ENCODE measurements around the gene ZNF664. TPM values are rescaled to one million over a fixed set of nuclear protein-coding genes. Genes with fewer than 3 reads are reported as not detected.

Gene ZNF664
- total RNA-seq, 2 donors from 2014 or later: 131 to 139 TPM

GRCh38 chr12:123971449-123971769, 1.6 kb upstream of the ZNF664 start:
- peaks cover 6% of the 10 kb centered on the region for H3K4me1 ChIP-seq (ENCODE audit: control insufficient read depth, insufficient read depth, low read length)
- H3K9me3 Mint-ChIP-seq: no peaks in the 10 kb centered on the region
- peaks cover 44% of the 10 kb centered on the region for H3K36me3 Mint-ChIP-seq (ENCODE audit: low read depth)
- H3K36me3 ChIP-seq (ENCODE audit: control insufficient read depth, insufficient read depth, low read length): peaks cover 36% of the 10 kb centered on the region
- H3K27ac ChIP-seq (ENCODE audit: low read depth, low read length): no peak overlapping the region
- peaks cover 57% of the 10 kb centered on the region for H3K27me3 Mint-ChIP-seq (ENCODE audit: insufficient read depth)
- H3K4me1 Mint-ChIP-seq: peaks cover 20% of the 10 kb centered on the region
- no peak for TF ChIP-seq CTCF (conservative IDR thresholded peaks at IDR 0.05)
- DNase-seq: no peak
- peak overlapping the region; percentile 70 for H3K9ac ChIP-seq (ENCODE audit: extremely low read depth, low read length, poor library complexity, severe bottlenecking)
- H3K4me3 Mint-ChIP-seq: peak overlapping the region; percentile 84
- no peaks in the 10 kb centered on the region for H3K9me3 ChIP-seq (ENCODE audit: control insufficient read depth, low read length)
- peak overlapping the region; percentile 93 for H3K27ac Mint-ChIP-seq
- WGBS, 2 experiments (ENCODE audit: insufficient coverage in 1 of 2, insufficient read length in 1 of 2): 11 to 13% methylated on average over 8 to 9 of the region's 10 CpGs
- peak overlapping the region; percentile 95 for H3K4me3 ChIP-seq (ENCODE audit: low read length)
- peaks cover 38% of the 10 kb centered on the region for H3K27me3 ChIP-seq (ENCODE audit: control insufficient read depth, insufficient read depth, low read length, poor library complexity, severe bottlenecking)

GRCh38 chr12:123971770-123972456, 1.1 kb upstream of the ZNF664 start:
- H3K9me3 Mint-ChIP-seq: no peaks in the 10 kb centered on the region
- TF ChIP-seq CTCF (conservative IDR thresholded peaks at IDR 0.05): no peak
- peaks cover 36% of the 10 kb centered on the region for H3K36me3 ChIP-seq (ENCODE audit: control insufficient read depth, insufficient read depth, low read length)
- peak overlapping the region; percentile 46 for H3K27ac ChIP-seq (ENCODE audit: low read depth, low read length)
- H3K4me1 ChIP-seq (ENCODE audit: control insufficient read depth, insufficient read depth, low read length): peaks cover 6% of the 10 kb centered on the region
- WGBS, 2 experiments (ENCODE audit: insufficient coverage in 1 of 2, insufficient read length in 1 of 2): 0% methylated on average over 12 to 55 of the region's 55 CpGs
- peaks cover 38% of the 10 kb centered on the region for H3K27me3 ChIP-seq (ENCODE audit: control insufficient read depth, insufficient read depth, low read length, poor library complexity, severe bottlenecking)
- H3K36me3 Mint-ChIP-seq (ENCODE audit: low read depth): peaks cover 45% of the 10 kb centered on the region
- peaks cover 20% of the 10 kb centered on the region for H3K4me1 Mint-ChIP-seq
- peak overlapping the region; percentile 70 for H3K9ac ChIP-seq (ENCODE audit: extremely low read depth, low read length, poor library complexity, severe bottlenecking)
- H3K4me3 ChIP-seq (ENCODE audit: low read length): peak overlapping the region; percentile 95
- H3K27me3 Mint-ChIP-seq (ENCODE audit: insufficient read depth): peaks cover 52% of the 10 kb centered on the region
- peak overlapping the region; percentile 84 for H3K4me3 Mint-ChIP-seq
- no peaks in the 10 kb centered on the region for H3K9me3 ChIP-seq (ENCODE audit: control insufficient read depth, low read length)
- H3K27ac Mint-ChIP-seq: peak overlapping the region; percentile 93
- DNase-seq: peak; percentile 96

DNA sequence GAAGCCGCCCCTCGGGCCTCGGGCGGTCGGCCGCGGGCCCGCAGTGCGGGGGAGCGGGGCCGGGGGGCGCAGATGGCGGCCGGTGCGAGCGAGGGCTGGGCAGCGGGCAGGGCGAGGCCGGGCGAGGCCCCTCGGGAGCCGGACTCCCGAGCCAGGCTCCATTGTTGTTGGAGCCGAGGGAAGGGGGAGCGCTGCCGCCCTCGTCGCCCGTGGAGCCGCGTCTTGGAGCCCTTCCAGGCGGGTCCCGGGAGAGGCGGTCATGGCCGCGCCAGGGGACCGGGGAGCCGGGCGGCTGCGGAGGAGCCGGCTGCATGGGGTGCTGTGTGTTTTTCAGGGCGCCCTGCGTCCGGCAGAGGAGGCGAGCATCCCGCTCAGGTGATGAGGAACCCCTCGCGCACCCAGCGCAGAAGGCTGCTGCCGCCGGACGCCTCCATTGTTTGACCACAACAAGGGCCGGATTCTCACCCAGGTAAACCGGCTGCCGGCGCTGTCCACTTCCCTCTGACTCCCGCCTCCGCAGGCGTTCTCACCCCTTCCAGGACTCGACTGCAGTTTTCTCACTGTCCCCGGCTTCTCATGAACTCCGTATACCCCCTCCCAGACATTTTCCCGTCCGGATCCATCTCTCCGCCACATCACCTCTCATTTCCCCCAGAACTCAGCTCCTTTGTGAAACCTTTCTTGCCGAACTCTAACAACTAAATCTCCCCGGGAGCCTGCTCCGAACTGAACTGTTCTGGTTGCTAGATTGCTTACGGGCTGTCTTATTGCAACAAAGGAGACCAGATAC, 732 bp downstream of the ZNF664 start:
- Histone ChIP-seq H3K36me3 (ENCODE audit: control insufficient read depth, insufficient read depth, low read length) (peaks cover 42% of the 10 kb centered on the region), H3K9ac (ENCODE audit: extremely low read depth, low read length, poor library complexity, severe bottlenecking) (peak overlapping the region; percentile 78), H3K27ac (ENCODE audit: low read depth, low read length) (peak overlapping the region; percentile 78), H3K4me1 (ENCODE audit: control insufficient read depth, insufficient read depth, low read length) (peaks cover 6% of the 10 kb centered on the region), H3K27me3 (ENCODE audit: control insufficient read depth, insufficient read depth, low read length, poor library complexity, severe bottlenecking) (peaks cover 24% of the 10 kb centered on the region), H3K9me3 (ENCODE audit: control insufficient read depth, low read length) (no peaks in the 10 kb centered on the region), H3K4me3 (ENCODE audit: low read length) (peak overlapping the region; percentile 99)
- peaks cover 48% of the 10 kb centered on the region for H3K36me3 Mint-ChIP-seq (ENCODE audit: low read depth)
- DNase-seq: peak; percentile 87
- H3K4me1 Mint-ChIP-seq: peaks cover 20% of the 10 kb centered on the region
- WGBS, 2 experiments (ENCODE audit: insufficient coverage in 1 of 2, insufficient read length in 1 of 2): 0 to 1% methylated on average over 16 to 69 of the region's 69 CpGs
- H3K27ac Mint-ChIP-seq: peak overlapping the region; percentile 94
- H3K9me3 Mint-ChIP-seq: no peaks in the 10 kb centered on the region
- H3K4me3 Mint-ChIP-seq: peak overlapping the region; percentile 84
- peaks cover 33% of the 10 kb centered on the region for H3K27me3 Mint-ChIP-seq (ENCODE audit: insufficient read depth)
- TF ChIP-seq CTCF (conservative IDR thresholded peaks at IDR 0.05): no peak
